GM23248 (cell line): Measurements from ENCODE around the gene SNX9. TPM values are rescaled to one million over a fixed set of nuclear protein-coding genes. Genes with fewer than 3 reads are reported as not detected.

Source experiments
- DNase-seq: peaks from one replicate; pipeline ENCODE4 v3.0.0-alpha.2; 2015
- H2AFZ ChIP-seq: fragments of 200-600 bp; sonication (generic); 2 replicates; pipeline ENCODE4 v1.6.1; 2016; ENCODE audit warnings: antibody characterized with exemption
- H3F3A ChIP-seq: fragments of 200-600 bp; sonication (generic); 2 replicates; pipeline ENCODE4 v1.6.1; 2016; ENCODE audit warnings: mild to moderate bottlenecking, antibody characterized with exemption, mixed run types; ENCODE audit not compliant: insufficient read depth
- H3K27ac ChIP-seq: fragments of 200-600 bp; sonication (generic); 2 replicates; pipeline ENCODE4 v1.5.1; 2016; ENCODE audit warnings: mild to moderate bottlenecking
- H3K27me3 ChIP-seq: fragments of 200-600 bp; sonication (generic); replicated peaks from 2 replicates; pipeline ENCODE4 v1.6.1; 2016; ENCODE audit warnings: mild to moderate bottlenecking; ENCODE audit not compliant: insufficient read depth
- H3K36me3 ChIP-seq: fragments of 200-600 bp; sonication (generic); 2 replicates; pipeline ENCODE4 v1.6.1; 2016; ENCODE audit warnings: low read depth, mild to moderate bottlenecking
- H3K4me1 ChIP-seq: fragments of 200-600 bp; sonication (generic); 2 replicates; pipeline ENCODE4 v1.6.1; 2016; ENCODE audit warnings: mild to moderate bottlenecking; ENCODE audit not compliant: insufficient read depth
- H3K4me2 ChIP-seq: fragments of 200-600 bp; sonication (generic); one replicate; pipeline ENCODE4 v1.6.1; 2016; ENCODE audit warnings: mild to moderate bottlenecking; ENCODE audit not compliant: unreplicated experiment
- H3K4me3 ChIP-seq: fragments of 200-600 bp; sonication (generic); 2 replicates; pipeline ENCODE4 v1.5.1; 2016; ENCODE audit warnings: mild to moderate bottlenecking
- H3K79me2 ChIP-seq: fragments of 200-600 bp; sonication (generic); 2 replicates; pipeline ENCODE4 v1.6.1; 2016; ENCODE audit warnings: mild to moderate bottlenecking; ENCODE audit not compliant: insufficient read depth
- H3K9ac ChIP-seq: fragments of 200-600 bp; sonication (generic); 2 replicates; pipeline ENCODE4 v1.6.1; 2016; ENCODE audit warnings: mild to moderate bottlenecking
- H3K9me2 ChIP-seq: fragments of 200-600 bp; sonication (generic); 2 replicates; pipeline ENCODE4 v1.6.1; 2016; ENCODE audit warnings: mixed run types, mild to moderate bottlenecking, moderate library complexity; ENCODE audit not compliant: insufficient read depth
- H3K9me3 ChIP-seq: fragments of 200-600 bp; sonication (generic); one replicate; pipeline ENCODE4 v1.6.1; 2017; ENCODE audit warnings: low read depth
- H4K20me1 ChIP-seq: fragments of 200-600 bp; sonication (generic); 2 replicates; pipeline ENCODE4 v1.6.0; 2016; ENCODE audit not compliant: insufficient read depth
- EZH2 ChIP-seq: fragments of 200-600 bp; sonication (generic); IDR thresholded peaks from 2 replicates; pipeline ENCODE4 v1.6.1; 2018; ENCODE audit warnings: antibody characterized with exemption, mild to moderate bottlenecking; ENCODE audit not compliant: insufficient read depth, poor library complexity, severe bottlenecking
- EZH2phosphoT487 ChIP-seq: fragments of 200-600 bp; sonication (generic); IDR thresholded peaks from 2 replicates; pipeline ENCODE4 v1.6.1; 2018; ENCODE audit warnings: antibody characterized with exemption, moderate library complexity, mild to moderate bottlenecking, low read depth; ENCODE audit not compliant: insufficient read depth
- WGBS, 2 experiments: methylation state at CpG; one replicate each; pipeline ENCODE4 v1.1.6; 2015 to 2017; ENCODE audit warnings: low lambda C conversion rate in 2 of 2, low coverage in 1 of 2; ENCODE audit errors: missing lambda C conversion rate in 2 of 2; 5-methylcytosine and 5-hydroxymethylcytosine counted together
- in situ Hi-C: fragments of 300-500 bp; cut with MboI; formaldehyde crosslinking; loops from 2 replicates; pipeline ENCODE4 v1.15.0; 2020
- polyA plus RNA-seq: library from polyadenylated mRNA; unstranded; fragments of >200 nt; fragmentation: Nextera tagmentation; extraction: Ambion mirVana; gene quantifications from 2 replicates; pipeline ENCODE4 v1.2.1, GENCODE V29; 2016
- total RNA-seq: library from RNA; depleted of rRNA; stranded (reverse); fragments of >200 nt; shearing (Covaris generic); gene quantifications from 2 replicates; pipeline ENCODE4 v1.2.3, GENCODE V29; 2014

Gene SNX9
- total and polyA plus RNA-seq, 2 experiments from 2014 or later: 80.4 to 89.6 TPM

DNA sequence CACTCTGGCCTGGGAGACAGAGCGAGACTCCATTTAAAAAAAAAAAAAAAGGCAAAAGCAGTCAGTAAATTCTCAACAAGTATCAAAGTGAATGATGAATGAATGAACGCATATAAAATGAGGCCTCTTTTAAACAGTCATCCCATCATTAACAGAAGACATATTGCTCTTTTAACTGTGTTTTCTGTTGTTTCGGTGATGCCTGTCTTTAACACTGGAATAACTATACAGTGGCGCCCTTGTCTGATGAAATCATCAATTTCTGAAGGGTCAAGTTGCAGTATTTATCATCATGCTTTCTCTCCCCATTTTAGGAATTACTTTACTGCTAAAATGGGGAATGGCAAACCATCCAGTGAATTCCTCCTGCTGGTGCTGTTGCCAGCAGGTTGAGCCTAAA, 45.7 kb upstream of the SNX9 start:
- Histone ChIP-seq H3K9ac (no peak overlapping the region), H4K20me1 (no peaks in the 10 kb centered on the region), H3K4me3 (no peak overlapping the region), H3K9me2 (no peaks in the 10 kb centered on the region), H3F3A (peaks cover 17% of the 10 kb centered on the region), H3K9me3 (no peaks in the 10 kb centered on the region), H2AFZ (no peak overlapping the region), H3K27me3 (no peaks in the 10 kb centered on the region), H3K27ac (no peak overlapping the region), H3K4me1 (peaks cover 10% of the 10 kb centered on the region), H3K4me2 (no peak overlapping the region), H3K79me2 (no peaks in the 10 kb centered on the region), H3K36me3 (no peaks in the 10 kb centered on the region)
- in situ Hi-C loops: no loop called here
- no peak for DNase-seq
- 86 to 87% methylated on average over 4 of the region's 4 CpGs for WGBS, 2 experiments
- TF ChIP-seq EZH2 (no peak), EZH2phosphoT487 (no peak)

- Histone ChIP-seq H3K9me2 (no peaks in the 10 kb centered on the region), H3K27ac (no peak overlapping the region), H3K4me2 (no peak overlapping the region), H3K4me3 (no peak overlapping the region), H3K9ac (no peak overlapping the region), H4K20me1 (no peaks in the 10 kb centered on the region), H3K9me3 (no peaks in the 10 kb centered on the region), H3K4me1 (peaks cover 10% of the 10 kb centered on the region), H3K79me2 (no peaks in the 10 kb centered on the region), H3K36me3 (no peaks in the 10 kb centered on the region), H3K27me3 (no peaks in the 10 kb centered on the region), H3F3A (peaks cover 17% of the 10 kb centered on the region), H2AFZ (no peak overlapping the region)
- DNase-seq: no peak
- 89 to 94% methylated on average over 4 of the region's 4 CpGs for WGBS, 2 experiments
- no peak for TF ChIP-seq EZH2
- no peak for TF ChIP-seq EZH2phosphoT487
- in situ Hi-C loops: no loop called here
Measured at GRCh38 chr6:157778719-157779118, 44.3 kb upstream of the SNX9 start.

DNA sequence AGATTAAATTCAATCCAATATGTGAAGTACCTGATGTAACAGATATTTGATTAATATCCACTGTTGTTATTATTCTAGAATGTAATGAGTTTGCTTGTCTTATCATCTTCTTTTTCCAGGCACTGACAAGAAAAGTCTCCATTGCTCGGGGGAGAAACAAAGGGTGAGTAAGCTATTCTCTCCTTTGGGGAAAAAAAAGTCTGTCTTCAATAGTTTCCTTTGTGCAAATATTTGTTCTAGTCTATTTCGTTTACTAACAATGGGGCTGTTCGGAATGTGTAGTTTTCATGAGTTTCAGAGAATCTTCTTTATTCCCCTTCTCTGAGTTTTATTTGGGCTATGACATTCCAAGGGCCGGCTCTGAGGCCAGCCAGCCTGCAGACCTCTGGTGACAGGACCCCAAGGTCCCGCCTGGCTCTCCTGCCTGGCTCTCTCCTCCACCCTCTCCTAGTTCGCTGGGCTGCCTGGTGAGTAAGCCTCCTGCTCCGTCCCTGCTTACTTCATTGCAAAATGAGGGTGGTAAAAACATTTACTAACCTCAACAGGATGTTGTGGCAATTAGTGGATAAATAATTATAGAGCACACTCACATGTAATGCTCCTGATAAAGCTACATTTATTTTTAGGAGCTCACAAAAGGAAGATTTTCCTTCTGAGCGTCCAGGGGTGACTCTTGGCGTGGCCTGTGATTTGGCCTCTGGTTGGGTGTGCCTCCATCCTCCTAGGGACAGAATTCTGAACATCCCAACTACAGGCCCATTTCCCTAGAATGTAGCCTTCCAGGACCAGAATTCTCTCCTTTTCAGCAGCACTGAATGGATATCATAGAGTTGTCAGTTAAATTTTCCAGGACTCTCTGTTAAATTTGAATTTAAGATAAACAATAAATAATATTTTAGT, 43.1 kb upstream of the SNX9 start:
- WGBS, 2 experiments: 61 to 63% methylated on average over 9 of the region's 9 CpGs
- H3K79me2 ChIP-seq: no peaks in the 10 kb centered on the region
- peak; percentile 67 for DNase-seq

GRCh38 chr6:157785636-157786035, 37.4 kb upstream of the SNX9 start:
- H3K4me1 ChIP-seq: peaks cover 1% of the 10 kb centered on the region
- TF ChIP-seq EZH2phosphoT487 (no peak), EZH2 (no peak)
- H3K9ac ChIP-seq: no peak overlapping the region
- in situ Hi-C loops: no loop called here
- no peak overlapping the region for H3K4me3 ChIP-seq
- no peak for DNase-seq
- H3F3A ChIP-seq: 0 out of 2 replicates have a peak, but pooled peaks cover 2% of the 10 kb centered on the region
- H3K9me3 ChIP-seq: no peaks in the 10 kb centered on the region
- no peaks in the 10 kb centered on the region for H3K9me2 ChIP-seq
- no peak overlapping the region for H2AFZ ChIP-seq
- H4K20me1 ChIP-seq: no peaks in the 10 kb centered on the region
- no peaks in the 10 kb centered on the region for H3K36me3 ChIP-seq
- no peak overlapping the region for H3K27ac ChIP-seq
- H3K79me2 ChIP-seq: no peaks in the 10 kb centered on the region
- H3K27me3 ChIP-seq: no peaks in the 10 kb centered on the region
- 88 to 100% methylated on average over 1 of the region's 1 CpG for WGBS, 2 experiments
- no peak overlapping the region for H3K4me2 ChIP-seq

More for the DNA sequence above, 43.1 kb upstream of the SNX9 start:
- TF ChIP-seq EZH2phosphoT487 (no peak), EZH2 (no peak)
- Histone ChIP-seq H3K27me3 (no peaks in the 10 kb centered on the region), H3K36me3 (no peaks in the 10 kb centered on the region), H3K27ac (peak overlapping the region; percentile 17; the same call in 1 of the 2 replicates), H3K4me1 (peaks cover 10% of the 10 kb centered on the region), H3K4me2 (no peak overlapping the region), H3K9me2 (no peaks in the 10 kb centered on the region), H3K9ac (no peak overlapping the region), H3K9me3 (no peaks in the 10 kb centered on the region), H3F3A (peaks cover 17% of the 10 kb centered on the region), H2AFZ (peak overlapping the region; percentile 61), H3K4me3 (no peak overlapping the region), H4K20me1 (no peaks in the 10 kb centered on the region)
- in situ Hi-C loops: no loop called here
